Measurements from ENCODE around the gene MDH2. TPM values are rescaled to one million over a fixed set of nuclear protein-coding genes. Genes with fewer than 3 reads are reported as not detected.
"Not testable (repeated sequence)": the region's sequence is repeated elsewhere in the genome, so short reads cannot be mapped to it uniquely, and the experiment has no call there.

Gene MDH2
- total RNA-seq, 1 donor: 28.2 TPM

DNA sequence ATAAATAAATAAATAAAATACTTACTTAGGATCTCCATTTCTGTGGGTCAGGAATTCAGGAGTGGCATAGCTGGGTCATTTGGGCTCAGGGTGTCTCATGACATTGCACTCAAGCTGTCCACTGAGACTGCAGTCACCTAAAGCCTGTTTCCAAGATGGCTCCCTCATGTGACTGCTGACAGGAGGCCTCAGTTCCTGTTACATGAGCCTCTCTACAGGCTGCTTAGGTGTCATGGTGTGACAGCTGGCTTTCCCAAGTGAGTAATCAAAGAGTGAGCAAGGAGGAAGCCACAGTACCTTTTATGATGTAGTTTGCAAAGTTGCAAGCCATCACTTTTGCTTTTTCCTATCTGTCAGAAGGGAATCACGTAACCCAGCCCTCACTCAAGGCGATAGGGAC is 55.9 kb downstream of the MDH2 start:
- H3K4me3 ChIP-seq (ENCODE audit: low read length); H3K9me3 ChIP-seq (ENCODE audit: low read depth, low read length): not testable (repeated sequence)

DNA sequence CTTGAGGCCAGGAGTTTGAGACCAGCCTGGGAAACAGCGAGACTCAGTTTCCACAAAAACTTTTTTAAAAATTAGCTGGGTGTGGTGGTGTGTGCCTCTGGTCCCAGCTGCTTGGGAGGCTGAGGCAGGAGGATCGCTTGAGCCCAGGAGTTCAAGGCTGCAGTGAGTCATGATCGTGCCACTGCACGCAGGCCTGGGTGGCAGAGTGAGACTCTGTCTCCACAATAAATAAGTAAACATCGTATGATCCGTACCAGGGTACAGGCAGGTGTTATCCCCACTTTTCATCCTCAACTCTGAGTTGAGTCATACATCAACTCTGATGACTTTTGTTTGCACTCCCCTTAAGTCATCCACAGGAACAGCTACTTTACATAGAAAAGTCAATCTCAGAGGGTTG is 58.2 kb downstream of the MDH2 start:
- not testable (repeated sequence) for H3K27me3 ChIP-seq (ENCODE audit: insufficient read depth, low read length); H3K9me3 ChIP-seq (ENCODE audit: low read depth, low read length); H3K4me3 ChIP-seq (ENCODE audit: low read length); H3K4me1 ChIP-seq (ENCODE audit: insufficient read depth, low read length)

More for the DNA sequence above, 55.9 kb downstream of the MDH2 start:
- not testable (repeated sequence) for H3K27me3 ChIP-seq (ENCODE audit: insufficient read depth, low read length); H3K4me1 ChIP-seq (ENCODE audit: insufficient read depth, low read length)

DNA sequence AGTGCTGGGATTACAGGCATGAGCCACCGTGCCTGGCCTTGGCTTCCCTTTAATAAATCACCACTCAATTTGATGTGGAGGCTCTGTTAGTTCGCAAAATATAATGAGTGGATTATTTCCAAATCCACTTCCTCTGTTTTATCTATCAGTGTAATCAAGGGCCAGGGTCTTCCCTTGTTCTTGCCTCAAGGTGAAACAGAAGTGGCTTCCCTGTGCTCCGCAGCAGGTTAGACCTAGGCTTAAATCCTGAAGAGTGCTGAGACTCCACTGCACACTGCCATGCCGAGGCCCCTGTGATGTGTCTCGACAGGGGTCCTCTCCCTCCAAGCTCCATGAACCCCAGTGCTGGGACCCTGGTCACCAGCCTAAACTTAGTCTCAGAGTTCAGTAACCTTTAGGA is 59.0 kb downstream of the MDH2 start:
- no peaks in the 10 kb centered on the region for H3K27me3 ChIP-seq (ENCODE audit: insufficient read depth, low read length)
- H3K9me3 ChIP-seq (ENCODE audit: low read depth, low read length): no peaks in the 10 kb centered on the region

DNA sequence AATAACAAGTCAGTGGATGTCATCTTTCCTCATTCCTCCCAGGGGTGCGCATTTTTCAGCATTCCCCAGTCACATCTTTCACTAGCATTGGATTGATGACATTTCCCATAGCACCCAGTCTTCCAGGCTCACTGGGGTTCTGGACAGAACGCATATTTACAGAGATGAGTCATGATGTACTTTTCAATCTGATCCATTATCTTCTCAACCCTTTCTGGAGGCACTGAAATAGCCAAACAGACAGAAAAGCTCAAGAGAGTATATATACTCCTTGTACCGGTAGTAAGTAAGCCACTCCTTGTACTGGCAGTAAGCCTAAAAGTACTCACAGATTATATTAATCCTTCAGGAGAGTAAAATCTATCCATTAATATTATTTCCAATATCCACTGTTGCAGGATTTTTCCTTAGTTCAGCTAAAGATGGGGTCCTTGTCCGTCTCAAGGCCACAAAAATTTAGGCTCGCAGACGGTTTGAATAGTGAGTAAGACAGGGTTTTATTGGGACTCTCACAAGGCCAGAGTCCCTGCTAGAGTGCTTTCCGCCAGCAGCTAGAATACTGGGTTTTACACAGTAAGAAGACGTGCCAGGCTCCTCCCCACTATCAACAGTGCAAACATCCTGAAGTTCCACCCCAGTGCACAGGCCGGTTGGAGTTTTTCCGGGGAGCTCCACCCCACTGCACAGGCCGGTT is 60.8 kb downstream of the MDH2 start:
- H3K27me3 ChIP-seq (ENCODE audit: insufficient read depth, low read length): no peaks in the 10 kb centered on the region
- no peaks in the 10 kb centered on the region for H3K4me1 ChIP-seq (ENCODE audit: insufficient read depth, low read length)
- no peak overlapping the region for H3K4me3 ChIP-seq (ENCODE audit: low read length)
- H3K9me3 ChIP-seq (ENCODE audit: low read depth, low read length): no peaks in the 10 kb centered on the region

More for the DNA sequence above, 59.0 kb downstream of the MDH2 start:
- Histone ChIP-seq H3K4me1 (ENCODE audit: insufficient read depth, low read length) (no peaks in the 10 kb centered on the region), H3K4me3 (ENCODE audit: low read length) (no peak overlapping the region)

DNA sequence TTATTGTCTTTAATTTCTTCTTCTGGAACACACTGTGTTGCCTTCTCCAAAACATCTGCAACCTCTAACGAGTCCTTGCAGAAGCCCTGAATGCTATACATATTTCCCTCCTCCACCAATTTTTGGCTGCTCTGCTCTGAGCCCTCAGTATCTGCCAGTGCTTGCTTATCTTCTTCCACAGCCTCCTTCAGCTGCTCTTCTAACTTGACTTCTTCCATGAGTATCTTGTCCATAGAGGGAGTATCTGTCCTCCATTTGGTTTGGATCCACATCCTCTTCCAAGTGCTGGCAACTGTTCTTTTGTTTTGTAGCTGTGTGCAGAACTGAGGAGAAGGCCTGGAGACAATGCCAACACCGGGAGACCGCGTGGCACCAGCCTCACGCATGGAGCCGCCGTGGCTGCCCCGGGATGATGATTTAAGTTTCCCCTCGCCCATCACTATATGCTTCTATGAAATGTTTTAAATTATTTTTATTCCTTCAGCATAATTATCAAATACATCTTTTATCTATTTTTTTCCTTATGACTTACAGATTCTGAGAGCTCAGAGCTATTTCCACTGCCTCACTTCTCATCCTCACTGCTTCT is 65.2 kb downstream of the MDH2 start:
- not testable (repeated sequence) for H3K9me3 ChIP-seq (ENCODE audit: low read depth, low read length); H3K4me3 ChIP-seq (ENCODE audit: low read length); H3K27me3 ChIP-seq (ENCODE audit: insufficient read depth, low read length); H3K4me1 ChIP-seq (ENCODE audit: insufficient read depth, low read length)

DNA sequence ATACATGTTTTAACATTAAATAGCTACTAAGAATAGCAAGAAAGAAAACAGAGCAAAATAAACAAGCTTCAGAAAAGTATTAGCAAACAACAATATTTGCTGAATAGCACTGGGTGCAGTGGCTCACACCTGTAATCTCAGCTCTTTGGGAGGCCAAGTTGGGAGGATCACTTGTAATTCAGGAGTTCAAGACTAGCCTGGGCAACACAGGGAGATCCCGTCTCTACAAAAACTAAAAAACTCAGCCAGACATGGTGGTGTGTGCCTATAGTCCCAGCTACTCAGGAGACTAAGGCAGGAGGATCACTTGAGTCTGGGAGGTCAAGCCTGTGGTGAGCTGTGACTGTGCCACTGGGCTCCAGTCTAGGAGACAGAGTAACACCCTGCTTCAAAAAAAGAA is 66.8 kb downstream of the MDH2 start:
- H3K27me3 ChIP-seq (ENCODE audit: insufficient read depth, low read length); H3K4me3 ChIP-seq (ENCODE audit: low read length); H3K4me1 ChIP-seq (ENCODE audit: insufficient read depth, low read length); H3K9me3 ChIP-seq (ENCODE audit: low read depth, low read length): not testable (repeated sequence)

Other genes with a start within 250 kb of the MDH2 start
- not detected for gene CCL24, start 234.3 kb upstream of the MDH2 start, total RNA-seq
- 65.3 TPM for gene RHBDD2, start 169.1 kb upstream of the MDH2 start, total RNA-seq
- 35.6 TPM for gene POR, start 133.0 kb upstream of the MDH2 start, total RNA-seq
- gene TMEM120A, start 53.5 kb upstream of the MDH2 start, total RNA-seq: 10.9 TPM
- 10.8 TPM for gene STYXL1, start 106 bp upstream of the MDH2 start, total RNA-seq
- gene SRRM3, start 153.8 kb downstream of the MDH2 start, total RNA-seq: not detected

Data from mononuclear cell (primary cell).